H9 (cell line): Measurements from ENCODE around the gene CERS6. TPM values are rescaled to one million over a fixed set of nuclear protein-coding genes. Genes with fewer than 3 reads are reported as not detected.

ENCODE experiments used
- DNase-seq: peaks from one replicate; pipeline ENCODE4 v3.0.0-alpha.2; 2017
- H2AFZ ChIP-seq: one replicate; pipeline ENCODE4 v1.6.1; 2013; ENCODE audit warnings: mild to moderate bottlenecking, low read length, control low read depth, moderate library complexity
- H2AK5ac ChIP-seq: 2 replicates; pipeline ENCODE4 v1.6.1; 2013; ENCODE audit warnings: low read length, control low read depth, mixed read lengths; ENCODE audit not compliant: insufficient read length
- H2BK120ac ChIP-seq: one replicate; pipeline ENCODE4 v1.6.1; 2013; ENCODE audit warnings: low read depth, mild to moderate bottlenecking, low read length, control low read depth, inconsistent platforms; ENCODE audit not compliant: poor library complexity, severe bottlenecking
- H2BK12ac ChIP-seq: 2 replicates; pipeline ENCODE4 v1.6.1; 2013; ENCODE audit warnings: low read length, control low read depth, mixed read lengths, low read depth; ENCODE audit not compliant: insufficient read length
- H2BK15ac ChIP-seq: 2 replicates; pipeline ENCODE4 v1.6.1; 2013; ENCODE audit warnings: low read depth, low read length, control low read depth
- H2BK20ac ChIP-seq: one replicate; pipeline ENCODE4 v1.6.1; 2013; ENCODE audit warnings: low read depth, mild to moderate bottlenecking, low read length, control low read depth, inconsistent platforms; ENCODE audit not compliant: poor library complexity, severe bottlenecking
- H2BK5ac ChIP-seq: 2 replicates; pipeline ENCODE4 v1.6.1; 2013; ENCODE audit warnings: low read length, control low read depth, mixed read lengths; ENCODE audit not compliant: insufficient read length
- H3K14ac ChIP-seq: 2 replicates; pipeline ENCODE4 v1.6.1; 2013; ENCODE audit warnings: low read length, control low read depth; ENCODE audit not compliant: insufficient read depth
- H3K18ac ChIP-seq: 2 replicates; pipeline ENCODE4 v1.6.1; 2013; ENCODE audit warnings: low read depth, mild to moderate bottlenecking, mixed read lengths, low read length, control low read depth; ENCODE audit not compliant: insufficient read length
- H3K23ac ChIP-seq: 2 replicates; pipeline ENCODE4 v1.6.1; 2013; ENCODE audit warnings: low read length, control low read depth, mixed read lengths, low read depth; ENCODE audit not compliant: insufficient read length
- H3K23me2 ChIP-seq: 2 replicates; pipeline ENCODE4 v1.6.1; 2013; ENCODE audit warnings: low read depth, mild to moderate bottlenecking, mixed read lengths, low read length, control low read depth; ENCODE audit not compliant: insufficient read length, poor library complexity, severe bottlenecking
- H3K27ac ChIP-seq: 2 replicates; pipeline ENCODE4 v1.5.1; 2013; ENCODE audit warnings: low read length, control low read depth, mixed read lengths, low read depth; ENCODE audit not compliant: insufficient read length
- H3K27me3 ChIP-seq: 2 replicates; pipeline ENCODE4 v1.6.1; 2013; ENCODE audit warnings: low read length, control low read depth, inconsistent platforms; ENCODE audit not compliant: insufficient read depth
- H3K4ac ChIP-seq: 2 replicates; pipeline ENCODE4 v1.6.1; 2013; ENCODE audit warnings: low read depth, mild to moderate bottlenecking, control low read depth, inconsistent platforms, low read length, moderate library complexity
- H3K4me1 ChIP-seq: 2 replicates; pipeline ENCODE4 v1.6.1; 2013; ENCODE audit warnings: low read length, control low read depth, inconsistent platforms; ENCODE audit not compliant: insufficient read depth
- H3K4me2 ChIP-seq: 2 replicates; pipeline ENCODE4 v1.6.1; 2013; ENCODE audit warnings: low read length, control low read depth, mixed read lengths; ENCODE audit not compliant: insufficient read length, insufficient read depth
- H3K56ac ChIP-seq: 2 replicates; pipeline ENCODE4 v1.6.1; 2013; ENCODE audit warnings: low read depth, mild to moderate bottlenecking, mixed read lengths, low read length, control low read depth; ENCODE audit not compliant: insufficient read length
- H3K79me1 ChIP-seq: 2 replicates; pipeline ENCODE4 v1.6.1; 2013; ENCODE audit warnings: low read depth, mild to moderate bottlenecking, moderate library complexity, low read length, control low read depth, inconsistent platforms; ENCODE audit not compliant: insufficient read depth, poor library complexity, severe bottlenecking
- H3K79me2 ChIP-seq: 2 replicates; pipeline ENCODE4 v1.6.1; 2013; ENCODE audit warnings: low read length, control low read depth, inconsistent platforms; ENCODE audit not compliant: insufficient read depth
- H3K9ac ChIP-seq: 2 replicates; pipeline ENCODE4 v1.6.1; 2013; ENCODE audit warnings: low read length, control low read depth, mixed read lengths; ENCODE audit not compliant: insufficient read length; ENCODE audit errors: extremely low read depth
- H3K9me3 ChIP-seq: one replicate; pipeline ENCODE4 v1.6.1; 2013; ENCODE audit warnings: low read depth, low read length, inconsistent platforms; ENCODE audit not compliant: control insufficient read depth
- H3T11ph ChIP-seq: one replicate; pipeline ENCODE4 v1.6.1; 2013; ENCODE audit warnings: mild to moderate bottlenecking, low read length, control low read depth, inconsistent platforms
- H4K20me1 ChIP-seq: one replicate; pipeline ENCODE4 v1.6.1; 2013; ENCODE audit not compliant: control insufficient read depth, insufficient read length, insufficient read depth
- H4K5ac ChIP-seq: 2 replicates; pipeline ENCODE4 v1.6.1; 2013; ENCODE audit warnings: low read depth, mild to moderate bottlenecking, mixed read lengths, low read length, control low read depth; ENCODE audit not compliant: insufficient read length
- H4K8ac ChIP-seq: replicated peaks from 2 replicates; pipeline ENCODE4 v1.6.1; 2013; ENCODE audit warnings: low read length, control low read depth, mixed read lengths, low read depth; ENCODE audit not compliant: insufficient read length
- H4K91ac ChIP-seq: 2 replicates; pipeline ENCODE4 v1.6.1; 2013; ENCODE audit warnings: low read depth, mild to moderate bottlenecking, moderate library complexity, mixed read lengths, low read length, control low read depth; ENCODE audit not compliant: insufficient read length
- H3K27ac Mint-ChIP-seq, 3 experiments: 2 replicates in 2 of 3; 3 replicates in 1 of 3; pipeline ENCODE4 v1.8.0; 2020 to 2021; ENCODE audit warnings: mixed read lengths in 3 of 3, mild to moderate bottlenecking in 1 of 3, moderate library complexity in 1 of 3
- H3K27me3 Mint-ChIP-seq: 2 replicates; pipeline ENCODE4 v1.8.0; 2021; ENCODE audit warnings: low read depth, mild to moderate bottlenecking, moderate library complexity, mixed read lengths
- H3K36me3 Mint-ChIP-seq, 3 experiments: 2 replicates in 2 of 3; 3 replicates in 1 of 3; pipeline ENCODE4 v1.8.0; 2020 to 2021; ENCODE audit warnings: low read depth in 3 of 3, mixed read lengths in 3 of 3; ENCODE audit not compliant: insufficient read depth in 1 of 3
- H3K4me1 Mint-ChIP-seq, 2 experiments: 2 replicates each; pipeline ENCODE4 v1.8.0; 2020; ENCODE audit warnings: mixed read lengths in 2 of 2
- H3K4me3 Mint-ChIP-seq, 2 experiments: 2 replicates in 1 of 2; 3 replicates in 1 of 2; pipeline ENCODE4 v1.8.0; 2020 to 2021; ENCODE audit warnings: mild to moderate bottlenecking in 2 of 2, mixed read lengths in 2 of 2, moderate library complexity in 1 of 2
- H3K9me3 Mint-ChIP-seq, 2 experiments: 2 replicates in 1 of 2; 3 replicates in 1 of 2; pipeline ENCODE4 v1.8.0; 2020; ENCODE audit warnings: mild to moderate bottlenecking in 2 of 2, mixed read lengths in 2 of 2, moderate library complexity in 1 of 2
- CTCF ChIP-seq: fragments of 200-600 bp; sonication (generic); conservative IDR thresholded peaks from 3 replicates; pipeline ENCODE4 v1.8.0; 2021; ENCODE audit warnings: antibody characterized with exemption, mild to moderate bottlenecking
- WGBS: extraction: QIAGEN DNeasy Blood & Tissue Kit; methylation state at CpG from one replicate; pipeline ENCODE4 v1.1.7; 2013; ENCODE audit warnings: missing lambda C conversion rate, low lambda C conversion rate, mixed read lengths; ENCODE audit not compliant: insufficient read length; ENCODE audit errors: extremely low coverage; 5-methylcytosine and 5-hydroxymethylcytosine counted together
- total RNA-seq: library from RNA; stranded (reverse); gene quantifications from 2 replicates; pipeline ENCODE4 v1.2.1, GENCODE V29; 2021

Gene CERS6
- total RNA-seq, 1 experiment from 2014 or later, result 17.7 TPM

DNA sequence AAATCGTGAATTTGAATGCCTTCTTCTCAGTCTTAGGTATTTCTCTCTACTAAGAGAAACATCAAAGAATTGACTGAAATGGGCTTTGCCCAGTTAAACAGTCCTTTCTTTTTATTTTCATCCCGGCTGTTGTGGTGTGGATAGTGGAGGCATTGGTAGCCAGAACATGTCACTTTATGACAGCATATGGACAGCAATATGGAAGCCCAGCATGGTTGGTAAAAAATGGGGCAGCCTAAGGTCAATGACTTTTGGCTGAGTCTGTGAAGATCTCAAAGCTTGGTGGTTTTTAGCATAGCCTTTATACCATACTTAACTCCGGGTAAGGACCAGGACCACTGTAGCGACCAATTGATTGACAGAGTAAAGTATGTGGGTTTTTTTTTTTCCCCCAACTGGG is 3.2 kb downstream of the CERS6 start:
- Histone ChIP-seq H2AK5ac (no peak overlapping the region), H2AFZ (no peak overlapping the region), H2BK20ac (no peak overlapping the region), H3K14ac (no peak overlapping the region), H3K4me2 (no peak overlapping the region), H3K79me1 (peaks cover 3% of the 10 kb centered on the region), H4K91ac (no peak overlapping the region), H3K79me2 (peaks cover 3% of the 10 kb centered on the region; the same call in 1 of the 2 replicates), H3K23me2 (peaks cover 11% of the 10 kb centered on the region), H3K23ac (no peak overlapping the region), H3K27me3 (no peaks in the 10 kb centered on the region), H2BK15ac (no peak overlapping the region), H3K9me3 (no peaks in the 10 kb centered on the region), H3K56ac (no peak overlapping the region), H3K27ac (no peak overlapping the region), H3T11ph (no peak overlapping the region), H4K20me1 (no peaks in the 10 kb centered on the region), H3K18ac (no peak overlapping the region), H3K9ac (no peak overlapping the region), H3K4ac (no peak overlapping the region), H2BK12ac (no peak overlapping the region), H4K8ac (no peak overlapping the region), H2BK5ac (no peak overlapping the region), H3K4me1 (no peaks in the 10 kb centered on the region), H4K5ac (no peak overlapping the region), H2BK120ac (no peak overlapping the region)
- H3K4me3 Mint-ChIP-seq, result no peak overlapping the region
- no peak overlapping the region for H3K27ac Mint-ChIP-seq
- DNase-seq, result no peak
- H3K27me3 Mint-ChIP-seq, result peaks cover 5% of the 10 kb centered on the region
- peaks cover 0 to 3% (median 0%) of the 10 kb centered on the region in 3 experiments; a peak in 1 of 7 replicates for H3K36me3 Mint-ChIP-seq
- TF ChIP-seq CTCF, result no peak
- peaks cover 24 to 38% of the 10 kb centered on the region in 2 experiments for H3K4me1 Mint-ChIP-seq
- no CpG with 5 or more reads among the region's 4 CpGs for WGBS
- H3K9me3 Mint-ChIP-seq, result no peaks in the 10 kb centered on the region
